Measurements from ENCODE around the gene HSPA4. TPM values are rescaled to one million over a fixed set of nuclear protein-coding genes. Genes with fewer than 3 reads are reported as not detected.

Gene HSPA4
- total RNA-seq, 1 experiment from 2014 or later = 70.6 TPM

DNA sequence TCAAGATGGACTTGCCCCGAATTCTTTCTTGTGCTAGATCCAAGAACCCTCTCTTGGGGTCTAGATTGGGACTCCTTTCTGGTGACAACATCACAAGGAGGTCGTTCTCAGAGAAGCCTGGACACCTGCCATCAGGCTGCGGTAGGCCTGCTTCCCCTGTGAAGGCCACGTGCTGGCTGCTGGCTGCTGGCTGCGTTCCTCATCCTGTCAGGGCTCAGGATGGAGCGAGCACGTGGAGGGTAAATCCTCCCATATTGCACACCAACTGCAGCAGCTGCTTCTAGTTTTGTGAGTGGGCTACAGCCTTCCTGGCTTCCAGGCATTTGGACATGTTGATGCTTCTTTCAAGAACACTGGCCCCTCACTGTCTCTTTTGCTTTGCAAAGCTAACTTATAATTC lies 95.6 kb downstream of the HSPA4 start:
- intact Hi-C loops (cut with micrococcal nuclease) = no loop called here
- H3K79me2 ChIP-seq (ENCODE audit: low read length) = no peaks in the 10 kb centered on the region
- H3K4me1 ChIP-seq (ENCODE audit: insufficient read depth, low read length) = no peaks in the 10 kb centered on the region
- no peak overlapping the region for H3K9ac ChIP-seq (ENCODE audit: low read length)
- H3K27me3 ChIP-seq (ENCODE audit: low read length) = no peaks in the 10 kb centered on the region
- no peaks in the 10 kb centered on the region for H3K9me2 ChIP-seq (replicated peaks; ENCODE audit: low read length)
- no TSS peak for BruUV-seq (replicated peaks)
- ATAC-seq (no peak), DNase-seq (no peak)
- no peaks in the 10 kb centered on the region for H3F3A ChIP-seq (ENCODE audit: low read length, unreplicated experiment)
- H4K20me1 ChIP-seq (ENCODE audit: low read length) = no peaks in the 10 kb centered on the region
- ChIA-PET CTCF (no interaction called here), POLR2A (ENCODE audit: unreplicated experiment) (no interaction called here)
- H3K36me3 ChIP-seq (ENCODE audit: low read depth, low read length) = no peaks in the 10 kb centered on the region
- no peak overlapping the region for H3K4me3 ChIP-seq (ENCODE audit: low read length)
- no peak overlapping the region for H3K27ac ChIP-seq (ENCODE audit: low read length)
- TF ChIP-seq, protein P1, sequence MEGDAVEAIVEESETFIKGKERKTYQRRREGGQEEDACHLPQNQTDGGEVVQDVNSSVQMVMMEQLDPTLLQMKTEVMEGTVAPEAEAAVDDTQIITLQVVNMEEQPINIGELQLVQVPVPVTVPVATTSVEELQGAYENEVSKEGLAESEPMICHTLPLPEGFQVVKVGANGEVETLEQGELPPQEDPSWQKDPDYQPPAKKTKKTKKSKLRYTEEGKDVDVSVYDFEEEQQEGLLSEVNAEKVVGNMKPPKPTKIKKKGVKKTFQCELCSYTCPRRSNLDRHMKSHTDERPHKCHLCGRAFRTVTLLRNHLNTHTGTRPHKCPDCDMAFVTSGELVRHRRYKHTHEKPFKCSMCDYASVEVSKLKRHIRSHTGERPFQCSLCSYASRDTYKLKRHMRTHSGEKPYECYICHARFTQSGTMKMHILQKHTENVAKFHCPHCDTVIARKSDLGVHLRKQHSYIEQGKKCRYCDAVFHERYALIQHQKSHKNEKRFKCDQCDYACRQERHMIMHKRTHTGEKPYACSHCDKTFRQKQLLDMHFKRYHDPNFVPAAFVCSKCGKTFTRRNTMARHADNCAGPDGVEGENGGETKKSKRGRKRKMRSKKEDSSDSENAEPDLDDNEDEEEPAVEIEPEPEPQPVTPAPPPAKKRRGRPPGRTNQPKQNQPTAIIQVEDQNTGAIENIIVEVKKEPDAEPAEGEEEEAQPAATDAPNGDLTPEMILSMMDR (conservative IDR thresholded peaks at IDR 0.05; ENCODE audit: low read depth, low read length) = no peak
- TF ChIP-seq EZH2phosphoT487 (IDR thresholded peaks at IDR 0.05; ENCODE audit: borderline replicate concordance, low read length) = no peak
- no peak for TF ChIP-seq EZH2 (IDR thresholded peaks at IDR 0.05; ENCODE audit: low read length, unreplicated experiment)
- no peaks in the 10 kb centered on the region for H3K9me3 ChIP-seq (ENCODE audit: low read length)
- no peak overlapping the region for H3K4me2 ChIP-seq (ENCODE audit: low read length)
- no peak overlapping the region for H2AFZ ChIP-seq (ENCODE audit: low read length)

DNA sequence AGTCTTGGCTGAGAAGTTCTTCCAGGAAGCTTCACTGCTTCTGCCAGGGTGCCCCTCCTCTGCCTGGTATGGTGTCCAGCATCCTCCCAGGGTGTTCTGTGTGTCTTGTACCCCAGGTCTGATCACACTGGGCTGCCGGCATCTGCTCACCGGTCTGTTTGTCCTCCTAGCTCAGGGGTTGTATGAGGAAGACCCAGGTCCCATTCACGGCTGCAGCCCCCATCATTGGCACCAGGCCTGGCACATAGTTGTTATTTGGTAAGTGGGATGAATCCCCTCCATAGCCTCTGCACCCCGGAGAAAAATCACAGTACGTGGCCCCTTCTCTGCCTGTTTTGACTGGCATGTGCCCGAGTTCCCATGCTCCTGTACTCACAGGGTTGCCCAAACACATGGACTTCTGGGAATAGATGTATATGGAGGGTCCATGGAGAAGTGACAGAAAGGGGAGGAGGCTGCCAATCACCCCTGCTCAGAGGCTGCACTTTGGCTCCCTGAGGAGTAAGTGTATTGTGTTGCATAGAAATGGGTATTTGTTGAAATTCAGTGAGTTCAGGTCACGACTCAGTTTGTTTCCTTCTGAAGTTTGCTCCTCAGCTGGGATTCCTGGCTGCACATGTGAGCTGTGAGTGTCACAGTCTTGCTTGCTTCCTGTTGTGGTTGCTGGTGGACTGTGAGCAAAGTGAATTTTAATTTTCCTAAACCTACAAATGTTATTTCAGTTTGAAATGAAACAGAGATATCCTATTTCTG lies 96.2 kb downstream of the HSPA4 start:
- Histone ChIP-seq H3K4me2 (ENCODE audit: low read length) (no peak overlapping the region), H3F3A (ENCODE audit: low read length, unreplicated experiment) (no peaks in the 10 kb centered on the region), H3K4me1 (ENCODE audit: insufficient read depth, low read length) (no peaks in the 10 kb centered on the region), H3K27ac (ENCODE audit: low read length) (no peak overlapping the region), H3K4me3 (ENCODE audit: low read length) (no peak overlapping the region), H3K9me3 (ENCODE audit: low read length) (no peaks in the 10 kb centered on the region), H3K79me2 (ENCODE audit: low read length) (no peaks in the 10 kb centered on the region), H3K36me3 (ENCODE audit: low read depth, low read length) (no peaks in the 10 kb centered on the region), H3K9me2 (replicated peaks; ENCODE audit: low read length) (no peaks in the 10 kb centered on the region), H3K9ac (ENCODE audit: low read length) (no peak overlapping the region), H2AFZ (ENCODE audit: low read length) (no peak overlapping the region), H4K20me1 (ENCODE audit: low read length) (no peaks in the 10 kb centered on the region), H3K27me3 (ENCODE audit: low read length) (no peaks in the 10 kb centered on the region)
- DNase-seq = no peak
- CTCF ChIA-PET = no interaction called here
- POLR2A ChIA-PET (ENCODE audit: unreplicated experiment) = no interaction called here
- TF ChIP-seq EZH2 (IDR thresholded peaks at IDR 0.05; ENCODE audit: low read length, unreplicated experiment) (no peak), EZH2phosphoT487 (IDR thresholded peaks at IDR 0.05; ENCODE audit: borderline replicate concordance, low read length) (no peak)
- TF ChIP-seq, protein P1 (conservative IDR thresholded peaks at IDR 0.05; ENCODE audit: low read depth, low read length) = no peak
- ATAC-seq = no peak
- no TSS peak for BruUV-seq (replicated peaks)
- intact Hi-C loops (cut with micrococcal nuclease) = no loop called here

DNA sequence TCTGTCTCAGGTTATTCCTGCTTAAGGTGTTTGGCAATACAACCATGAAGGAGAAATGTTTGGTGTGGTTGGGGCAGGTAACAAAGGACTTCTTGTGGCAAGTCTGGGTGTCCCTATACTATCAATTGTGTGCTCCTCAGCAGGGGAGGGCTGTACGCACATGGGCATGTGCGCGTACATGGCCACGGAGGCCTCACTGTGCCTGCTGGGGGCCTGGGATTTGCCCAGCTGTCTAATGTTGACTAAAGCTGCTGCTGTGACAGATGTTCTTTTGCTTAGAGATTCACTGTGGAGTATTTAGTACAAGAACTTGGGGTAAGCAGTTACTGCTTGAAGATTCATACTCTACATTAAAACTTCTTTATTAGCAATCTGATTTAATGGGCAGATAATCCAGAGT lies 97.5 kb downstream of the HSPA4 start:
- H3K36me3 ChIP-seq (ENCODE audit: low read depth, low read length) = no peaks in the 10 kb centered on the region
- H3K4me3 ChIP-seq (ENCODE audit: low read length) = no peak overlapping the region
- no peak overlapping the region for H2AFZ ChIP-seq (ENCODE audit: low read length)
- no peaks in the 10 kb centered on the region for H3K9me2 ChIP-seq (replicated peaks; ENCODE audit: low read length)
- no peak overlapping the region for H3K9ac ChIP-seq (ENCODE audit: low read length)
- POLR2A ChIA-PET (ENCODE audit: unreplicated experiment) = no interaction called here
- no peak overlapping the region for H3K27ac ChIP-seq (ENCODE audit: low read length)
- no peak for ATAC-seq
- CTCF ChIA-PET = no interaction called here
- no peak for DNase-seq
- no peak overlapping the region for H3K4me2 ChIP-seq (ENCODE audit: low read length)
- TF ChIP-seq EZH2phosphoT487 (IDR thresholded peaks at IDR 0.05; ENCODE audit: borderline replicate concordance, low read length) (no peak), EZH2 (IDR thresholded peaks at IDR 0.05; ENCODE audit: low read length, unreplicated experiment) (no peak)
- TF ChIP-seq, protein P1 (conservative IDR thresholded peaks at IDR 0.05; ENCODE audit: low read depth, low read length) = no peak
- no peaks in the 10 kb centered on the region for H3K79me2 ChIP-seq (ENCODE audit: low read length)
- H3K4me1 ChIP-seq (ENCODE audit: insufficient read depth, low read length) = no peaks in the 10 kb centered on the region
- H3K27me3 ChIP-seq (ENCODE audit: low read length) = no peaks in the 10 kb centered on the region
- H4K20me1 ChIP-seq (ENCODE audit: low read length) = no peaks in the 10 kb centered on the region
- no TSS peak for BruUV-seq (replicated peaks)
- H3K9me3 ChIP-seq (ENCODE audit: low read length) = no peaks in the 10 kb centered on the region
- intact Hi-C loops (cut with micrococcal nuclease) = no loop called here
- no peaks in the 10 kb centered on the region for H3F3A ChIP-seq (ENCODE audit: low read length, unreplicated experiment)
